Pulmonary artery endothelial cell (primary cell): ENCODE results near the gene CASKIN1. TPM values are rescaled to one million over a fixed set of nuclear protein-coding genes. Genes with fewer than 3 reads are reported as not detected.
A peak's percentile ranks its signal among the peaks of the same experiment; 100 is the strongest.

ENCODE experiments used
- DNase-seq: peaks from one replicate; pipeline ENCODE4 v3.0.0-alpha.2; 2011; ENCODE audit warnings: low read depth, low spot score
- total RNA-seq: library from RNA; depleted of rRNA; stranded (reverse); fragments of >200 nt; gene quantifications from 2 replicates; pipeline ENCODE4 v1.2.3, GENCODE V29; 2014

The CASKIN1 gene
- total RNA-seq, 1 donor from 2014 or later: 0.26 TPM

- no peak for DNase-seq
These were observed 37.7 kb upstream of the CASKIN1 start for GRCh38 chr16:2233872-2234812.

GRCh38 chr16:2233046-2233775, 36.8 kb upstream of the CASKIN1 start:
- DNase-seq: no peak

DNA sequence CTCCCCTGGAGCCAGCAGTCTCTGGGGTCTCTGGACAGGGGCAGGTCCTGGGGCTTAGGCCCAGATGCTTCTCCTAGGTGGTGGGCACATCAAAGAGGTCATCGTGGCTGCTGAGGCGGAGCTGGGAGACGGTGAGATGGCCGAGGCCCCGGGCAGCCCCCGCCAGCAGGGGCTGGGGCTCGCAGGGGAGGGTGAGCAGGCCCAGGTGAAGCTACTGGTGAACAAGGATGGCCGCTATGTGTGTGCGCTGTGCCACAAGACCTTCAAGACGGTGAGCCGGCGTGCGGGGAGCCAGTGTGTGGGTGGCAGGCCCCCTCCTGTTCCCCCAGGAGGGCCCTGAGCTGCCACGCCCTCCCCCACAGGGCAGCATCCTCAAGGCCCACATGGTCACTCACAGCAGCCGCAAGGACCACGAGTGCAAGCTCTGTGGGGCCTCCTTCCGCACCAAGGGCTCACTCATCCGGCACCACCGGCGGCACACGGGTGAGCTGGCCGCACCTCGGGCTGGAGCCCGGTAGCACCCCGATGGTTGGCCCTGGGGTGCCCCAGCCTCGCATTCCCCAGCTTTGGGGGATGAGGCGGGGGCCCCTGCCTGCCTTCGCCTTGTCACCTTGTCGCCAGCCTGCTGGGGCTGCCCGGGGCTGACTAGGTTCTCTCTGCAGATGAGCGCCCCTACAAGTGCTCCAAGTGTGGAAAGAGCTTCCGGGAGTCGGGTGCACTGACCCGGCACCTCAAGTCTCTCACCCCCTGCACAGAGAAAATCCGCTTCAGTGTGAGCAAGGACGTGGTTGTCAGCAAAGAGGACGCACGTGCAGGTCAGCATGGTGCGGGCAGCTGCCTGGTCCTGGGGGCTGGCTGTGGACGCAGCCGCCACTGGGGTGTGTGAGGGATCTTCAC, 35.9 kb upstream of the CASKIN1 start:
- DNase-seq: no peak

DNA sequence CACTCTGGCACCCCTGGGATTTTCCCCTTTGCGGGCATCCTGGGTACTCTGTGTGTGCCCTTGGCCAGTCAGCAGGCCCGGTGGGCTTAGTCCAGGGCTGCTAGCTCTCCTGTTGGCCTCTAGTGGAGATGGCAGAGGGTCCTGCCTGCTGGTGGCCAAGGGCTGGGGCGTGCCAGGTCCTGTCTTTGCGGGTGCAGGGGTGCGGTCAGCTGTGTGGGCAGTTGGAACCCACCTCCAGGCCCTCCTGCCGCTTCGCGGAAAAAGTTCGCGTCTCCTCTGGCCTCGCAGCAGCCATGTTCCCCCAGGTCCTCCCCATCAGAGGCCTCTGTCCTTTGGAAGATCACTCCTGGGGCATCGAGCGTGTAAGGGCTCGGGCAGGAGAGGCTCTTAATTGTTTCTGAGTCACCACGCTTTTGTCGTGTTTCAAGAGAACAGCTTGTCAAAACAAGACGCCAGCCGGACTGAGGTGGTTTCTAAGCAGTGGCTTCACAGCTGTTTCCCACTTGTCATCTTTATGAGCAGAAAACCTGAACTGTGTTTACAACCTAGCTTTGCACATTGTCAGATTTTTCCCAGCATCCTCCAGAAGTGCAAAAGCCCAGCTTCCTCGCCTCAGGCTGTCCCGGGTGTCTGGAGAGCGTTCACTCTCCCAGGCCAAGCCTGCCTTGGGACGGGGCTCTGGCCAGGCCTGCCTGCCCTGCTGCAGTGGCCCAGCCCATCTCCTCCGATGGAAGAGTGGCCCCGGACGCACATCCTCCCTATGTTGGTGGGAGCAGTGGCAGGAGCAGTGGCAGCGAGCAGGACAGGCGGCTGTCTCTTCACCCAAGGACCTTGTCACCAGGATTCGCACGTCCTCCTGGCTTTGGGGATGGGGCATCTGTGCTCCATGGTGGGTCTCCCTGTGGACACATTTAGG, 34.9 kb upstream of the CASKIN1 start:
- DNase-seq: no peak

GRCh38 chr16:2230376-2230775, 34.0 kb upstream of the CASKIN1 start:
- no peak for DNase-seq

DNA sequence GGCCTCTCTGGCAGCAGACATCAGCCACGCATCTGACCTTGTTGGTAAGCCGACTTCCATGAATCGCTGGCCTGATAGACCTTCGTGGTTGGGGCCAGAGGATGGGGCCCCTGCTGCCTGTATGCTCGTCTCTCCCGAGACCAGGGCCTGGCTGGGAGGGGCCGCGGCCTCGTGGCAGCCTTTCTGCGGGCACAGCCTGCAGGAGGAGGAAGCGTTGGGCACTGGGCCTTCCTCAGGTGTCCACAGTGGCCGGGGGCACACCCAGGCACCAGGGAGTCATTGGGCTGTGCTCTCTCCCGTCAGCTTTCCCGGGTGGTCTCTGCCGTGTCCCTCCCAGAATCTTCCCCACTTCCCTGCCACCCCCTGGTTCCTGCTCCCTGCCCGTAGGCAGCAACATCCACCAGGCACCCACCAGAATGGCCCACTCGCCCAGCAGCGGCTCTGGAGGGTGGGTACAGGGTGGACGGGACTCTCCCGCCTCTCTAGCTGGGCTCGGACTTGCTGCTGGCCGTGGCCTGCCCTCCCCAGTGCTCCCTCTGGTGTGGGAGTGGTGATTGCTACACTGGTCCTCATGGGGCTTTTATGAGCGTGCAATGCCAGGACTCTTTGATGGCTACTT, 33.3 kb upstream of the CASKIN1 start:
- DNase-seq: no peak

GRCh38 chr16:2229091-2229490, 32.7 kb upstream of the CASKIN1 start:
- no peak for DNase-seq

GRCh38 chr16:2228161-2228824, 31.9 kb upstream of the CASKIN1 start:
- DNase-seq: no peak

GRCh38 chr16:2226918-2227317, 30.5 kb upstream of the CASKIN1 start:
- no peak for DNase-seq

DNA sequence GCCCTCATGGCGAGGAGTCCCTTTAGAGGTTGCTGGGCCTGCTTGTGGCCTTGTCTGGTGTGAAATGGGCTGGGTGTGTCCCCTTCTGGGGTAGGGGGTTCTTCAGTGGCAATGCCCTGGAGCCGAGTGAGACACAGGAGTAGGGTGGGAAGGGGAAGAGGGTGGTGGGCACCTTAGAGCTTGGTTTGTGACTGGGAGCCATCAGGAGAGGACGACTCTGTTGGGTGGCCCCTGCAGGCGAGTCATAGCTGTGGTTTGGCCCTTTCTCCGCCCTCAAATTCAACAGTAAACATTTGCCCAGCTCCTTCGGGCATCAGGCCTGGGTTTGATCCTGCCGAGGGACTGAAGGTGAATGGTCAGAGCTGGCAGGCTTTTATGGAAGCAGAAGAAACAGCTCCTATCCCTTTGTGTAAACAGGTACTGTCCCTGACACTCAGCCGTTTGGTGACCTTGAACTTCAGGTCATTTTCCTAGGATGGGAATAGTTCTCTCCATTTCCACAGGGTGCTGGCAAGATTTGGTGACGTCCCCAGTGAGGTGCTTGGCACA, 29.9 kb upstream of the CASKIN1 start:
- no peak for DNase-seq

DNA sequence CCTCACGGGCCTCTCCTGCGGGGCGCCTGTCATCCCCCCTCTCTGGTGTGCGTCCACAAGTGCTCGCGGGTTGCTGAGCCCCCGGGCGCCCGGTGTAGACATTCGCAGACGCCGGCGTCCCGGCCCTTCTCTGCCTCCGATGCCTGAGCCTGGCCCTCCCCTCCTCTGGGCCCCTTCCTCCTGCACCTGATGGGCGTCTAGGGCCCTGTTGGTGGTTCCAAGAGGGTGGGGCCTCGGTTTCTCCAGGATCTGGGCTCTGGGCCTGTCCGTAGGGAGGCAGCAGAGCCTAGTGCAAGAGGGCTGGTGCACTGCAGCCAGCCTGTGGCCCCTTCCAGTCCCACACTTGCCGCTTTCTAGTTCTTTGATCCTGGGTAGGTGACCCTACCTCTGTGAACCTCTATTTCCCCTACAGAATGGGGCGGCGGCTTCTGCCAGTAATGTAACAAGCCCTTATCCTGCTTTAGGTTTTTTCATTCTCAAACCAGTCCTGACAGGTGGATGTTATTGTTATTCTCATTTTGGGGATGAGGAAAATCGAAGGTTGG, 27.6 kb upstream of the CASKIN1 start:
- no peak for DNase-seq

- DNase-seq: peak; percentile 99
These were observed 27.0 kb upstream of the CASKIN1 start, which contains the start of gene E4F1 for GRCh38 chr16:2223221-2223941. TSS of gene E4F1 (plus strand) at chr16:2223591. CDS start at chr16:2223614, 23 bp downstream.

- DNase-seq: no peak
These were observed 19.9 kb upstream of the CASKIN1 start for GRCh38 chr16:2216330-2216729.

DNA sequence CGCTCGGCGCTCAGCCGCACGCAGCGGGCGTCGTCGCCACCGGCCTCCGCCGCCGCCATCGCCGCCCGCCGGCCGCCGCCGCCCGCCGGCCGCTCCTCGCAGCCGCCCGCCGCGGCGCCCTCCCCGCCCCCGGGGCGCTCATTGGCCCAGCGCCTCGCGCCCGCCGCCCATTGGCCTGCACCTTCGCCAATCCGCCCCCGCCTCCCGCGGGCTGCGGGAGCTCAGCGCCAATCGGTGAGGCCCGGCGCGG, 18.2 kb upstream of the CASKIN1 start, which contains the start of gene PGP:
PGP (minus strand) TSS at position 122 of the 250 bp plus-strand sequence; CDS start at position 59, 63 bp downstream.
- no peak for DNase-seq

GRCh38 chr16:2213817-2214718, 17.7 kb upstream of the CASKIN1 start:
- DNase-seq: no peak

DNA sequence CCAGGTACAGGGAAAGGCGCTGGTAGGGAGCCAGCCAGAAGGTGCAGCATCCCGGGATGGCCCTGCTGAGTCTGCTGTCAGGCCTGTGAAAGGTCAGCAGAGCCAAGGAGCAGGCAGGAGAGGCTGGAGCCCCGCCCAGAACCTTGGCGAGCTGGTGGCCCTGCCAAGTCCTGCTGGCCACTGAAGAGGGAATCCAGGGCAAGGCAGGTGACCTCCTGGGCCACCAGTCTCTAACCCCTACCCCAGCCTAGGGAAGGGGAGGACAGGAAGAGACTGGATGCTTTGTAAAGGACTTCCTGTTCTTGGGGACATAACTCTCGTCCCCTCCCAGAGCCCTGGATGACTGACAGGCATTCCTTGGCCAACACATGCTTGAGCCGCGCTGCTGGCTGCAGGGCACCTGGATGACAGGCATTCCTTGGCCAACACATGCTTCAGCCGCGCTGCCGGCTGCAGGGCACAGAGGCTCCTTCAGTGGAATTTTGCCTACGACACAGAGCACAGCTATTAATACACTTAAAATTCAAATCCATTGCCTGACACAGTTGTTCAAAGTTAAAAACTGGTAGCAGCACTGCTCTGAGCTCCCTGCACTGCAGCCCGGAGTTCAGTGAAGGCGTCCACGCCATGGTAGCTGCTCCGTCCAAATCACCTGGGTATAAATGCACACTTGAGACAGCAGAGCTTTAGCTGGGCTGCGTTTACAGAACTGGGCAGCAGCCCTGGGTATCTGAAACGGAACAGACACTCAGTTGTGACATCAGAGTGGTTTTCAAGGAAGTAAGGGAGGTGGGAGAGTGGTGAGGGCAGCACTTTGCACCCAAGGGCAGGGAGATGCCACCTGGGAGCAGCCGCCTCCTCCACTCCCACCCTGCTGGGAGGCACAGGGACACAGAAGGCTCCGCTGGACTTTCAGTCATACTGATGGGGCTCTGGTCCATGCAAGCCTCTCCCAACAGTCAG, 16.2 kb upstream of the CASKIN1 start:
- DNase-seq: no peak
